ENCODE results near the gene SLU7.

Gene SLU7

DNA sequence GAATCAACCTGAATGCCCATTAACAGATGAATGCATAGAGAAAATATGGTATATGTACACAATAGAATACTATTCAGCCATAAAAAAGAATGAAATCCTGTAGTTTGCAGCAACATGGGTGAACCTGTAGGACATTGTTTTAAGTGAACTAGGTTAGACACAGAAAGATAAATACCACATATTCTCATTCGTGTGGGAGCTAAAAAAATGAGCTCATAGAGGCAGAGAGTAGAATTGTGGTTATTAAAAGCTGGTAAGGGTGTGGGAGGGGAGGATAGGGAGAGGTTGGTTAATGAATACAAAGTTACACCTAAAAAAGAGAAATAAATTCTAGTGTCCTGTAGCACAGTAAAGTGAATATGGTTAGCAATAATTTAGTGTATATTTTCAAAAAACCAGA, 26.3 kb upstream of the SLU7 start:
- H2AFZ ChIP-seq (ENCODE audit: low read length): no peak overlapping the region
- H3K79me1 ChIP-seq (ENCODE audit: low read depth, low read length): no peaks in the 10 kb centered on the region
- H3K14ac ChIP-seq (ENCODE audit: low read length): no peak overlapping the region
- no peak overlapping the region for H3K4me3 ChIP-seq (ENCODE audit: low read length in 2 of 2)
- no peak overlapping the region for H4K91ac ChIP-seq (ENCODE audit: low read depth, low read length, poor library complexity)
- no peak overlapping the region for H3K23ac ChIP-seq (ENCODE audit: low read depth, low read length, poor library complexity)
- H3K27me3 ChIP-seq (ENCODE audit: control insufficient read depth in 3 of 3, insufficient read depth in 3 of 3, low read depth in 1 of 3, low read length in 3 of 3): no peaks in the 10 kb centered on the region
- no peak overlapping the region for H2BK5ac ChIP-seq (ENCODE audit: low read length)
- H2AK5ac ChIP-seq (ENCODE audit: low read depth, low read length): no peak overlapping the region
- peaks cover 4 to 5% of the 10 kb centered on the region in 2 donors for H3K4me1 ChIP-seq (ENCODE audit: control insufficient read depth in 2 of 2, insufficient read depth in 1 of 2, low read depth in 1 of 2, low read length in 2 of 2)
- H3K4me2 ChIP-seq (ENCODE audit: insufficient read depth, low read length, poor library complexity, severe bottlenecking): no peak overlapping the region
- H2BK15ac ChIP-seq (ENCODE audit: low read length): no peak overlapping the region
- H3K27ac ChIP-seq (replicated peaks; ENCODE audit: low read length): no peak overlapping the region
- H3K36me3 ChIP-seq (replicated peaks in 1 of 2; ENCODE audit: control insufficient read depth in 2 of 2, insufficient read depth in 2 of 2, low read length in 2 of 2): no peaks in the 10 kb centered on the region
- H4K8ac ChIP-seq (ENCODE audit: low read depth, low read length): no peak overlapping the region
- H3K18ac ChIP-seq (ENCODE audit: low read length): no peak overlapping the region
- no peak for DNase-seq (ENCODE audit: low spot score)
- H2BK12ac ChIP-seq (ENCODE audit: low read length): no peak overlapping the region
- no CpG with 5 or more reads among the region's 1 CpG for WGBS, 2 donors (ENCODE audit: extremely low coverage in 2 of 2, insufficient read length in 2 of 2, insufficient replicate concordance in 1 of 2)
- no peaks in the 10 kb centered on the region for H3K9me3 ChIP-seq (replicated peaks in 1 of 2; ENCODE audit: control insufficient read depth in 2 of 2, insufficient read depth in 1 of 2, low read depth in 1 of 2, low read length in 2 of 2)
- no peak overlapping the region for H3K4ac ChIP-seq (ENCODE audit: low read length)
- H2BK120ac ChIP-seq (ENCODE audit: low read depth, low read length): no peak overlapping the region
- H3K9ac ChIP-seq (ENCODE audit: low read depth, low read length, poor library complexity): no peak overlapping the region

- no peak overlapping the region for H2BK12ac ChIP-seq (ENCODE audit: low read length)
- H3K9me3 ChIP-seq (replicated peaks in 1 of 2; ENCODE audit: control insufficient read depth in 2 of 2, insufficient read depth in 1 of 2, low read depth in 1 of 2, low read length in 2 of 2): no peaks in the 10 kb centered on the region
- H4K8ac ChIP-seq (ENCODE audit: low read depth, low read length): no peak overlapping the region
- no peaks in the 10 kb centered on the region for H3K79me1 ChIP-seq (ENCODE audit: low read depth, low read length)
- H3K27ac ChIP-seq (replicated peaks; ENCODE audit: low read length): no peak overlapping the region
- H3K9ac ChIP-seq (ENCODE audit: low read depth, low read length, poor library complexity): no peak overlapping the region
- H3K14ac ChIP-seq (ENCODE audit: low read length): no peak overlapping the region
- no peak overlapping the region for H2BK15ac ChIP-seq (ENCODE audit: low read length)
- no peaks in the 10 kb centered on the region for H3K36me3 ChIP-seq (replicated peaks in 1 of 2; ENCODE audit: control insufficient read depth in 2 of 2, insufficient read depth in 2 of 2, low read length in 2 of 2)
- no peak for DNase-seq (ENCODE audit: low spot score)
- no peak overlapping the region for H2BK120ac ChIP-seq (ENCODE audit: low read depth, low read length)
- H3K27me3 ChIP-seq (ENCODE audit: control insufficient read depth in 3 of 3, insufficient read depth in 3 of 3, low read depth in 1 of 3, low read length in 3 of 3): no peaks in the 10 kb centered on the region
- H2AFZ ChIP-seq (ENCODE audit: low read length): no peak overlapping the region
- H2BK5ac ChIP-seq (ENCODE audit: low read length): no peak overlapping the region
- WGBS, 2 donors (ENCODE audit: extremely low coverage in 2 of 2, insufficient read length in 2 of 2, insufficient replicate concordance in 1 of 2): no CpG with 5 or more reads among the region's 1 CpG
- no peak overlapping the region for H2AK5ac ChIP-seq (ENCODE audit: low read depth, low read length)
- no peak overlapping the region for H3K4me3 ChIP-seq (ENCODE audit: low read length in 2 of 2)
- peaks cover 4 to 5% of the 10 kb centered on the region in 2 donors for H3K4me1 ChIP-seq (ENCODE audit: control insufficient read depth in 2 of 2, insufficient read depth in 1 of 2, low read depth in 1 of 2, low read length in 2 of 2)
- no peak overlapping the region for H3K4ac ChIP-seq (ENCODE audit: low read length)
- no peak overlapping the region for H4K91ac ChIP-seq (ENCODE audit: low read depth, low read length, poor library complexity)
- H3K4me2 ChIP-seq (ENCODE audit: insufficient read depth, low read length, poor library complexity, severe bottlenecking): no peak overlapping the region
- H3K23ac ChIP-seq (ENCODE audit: low read depth, low read length, poor library complexity): no peak overlapping the region
- H3K18ac ChIP-seq (ENCODE audit: low read length): no peak overlapping the region
Measured at GRCh38 chr5:160444407-160444806, 25.5 kb upstream of the SLU7 start.

DNA sequence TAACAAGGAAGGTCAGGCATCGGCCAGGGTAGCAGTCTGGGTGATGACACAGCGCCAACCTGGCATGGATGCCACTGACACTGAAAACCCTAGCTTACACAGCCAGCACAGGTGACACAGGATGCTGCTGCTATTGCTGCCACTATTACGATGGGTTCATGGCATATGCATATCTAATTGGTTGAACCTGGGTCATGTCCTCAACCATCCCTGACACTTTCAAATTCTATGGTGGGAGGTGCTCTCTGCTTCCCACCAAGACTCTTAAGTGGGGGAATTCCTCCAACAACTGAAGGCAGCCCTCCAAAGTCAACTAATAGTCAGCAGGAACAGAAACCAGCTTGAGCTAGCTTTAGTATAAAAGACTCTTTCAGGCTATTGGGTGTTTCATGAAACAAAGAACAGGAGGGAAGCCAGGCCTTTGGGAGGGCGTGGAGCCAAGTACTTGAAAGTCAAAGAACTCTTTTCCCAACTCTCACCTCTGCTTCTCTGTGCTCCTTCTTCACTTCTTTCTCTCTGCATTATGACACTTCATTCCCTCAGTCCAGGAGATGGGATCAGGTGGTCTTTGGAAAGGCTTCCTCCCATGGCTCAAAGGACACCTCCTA, 24.0 kb upstream of the SLU7 start:
- Histone ChIP-seq H3K4me3 (ENCODE audit: low read length in 2 of 2) (no peak overlapping the region), H3K79me1 (ENCODE audit: low read depth, low read length) (no peaks in the 10 kb centered on the region), H3K18ac (ENCODE audit: low read length) (no peak overlapping the region), H3K23ac (ENCODE audit: low read depth, low read length, poor library complexity) (no peak overlapping the region), H2BK12ac (ENCODE audit: low read length) (no peak overlapping the region), H3K27ac (replicated peaks; ENCODE audit: low read length) (no peak overlapping the region), H2AK5ac (ENCODE audit: low read depth, low read length) (no peak overlapping the region), H3K4me2 (ENCODE audit: insufficient read depth, low read length, poor library complexity, severe bottlenecking) (no peak overlapping the region), H2BK5ac (ENCODE audit: low read length) (no peak overlapping the region), H2BK120ac (ENCODE audit: low read depth, low read length) (no peak overlapping the region), H3K4me1 (ENCODE audit: control insufficient read depth in 2 of 2, insufficient read depth in 1 of 2, low read depth in 1 of 2, low read length in 2 of 2) (peaks cover 5 to 6% of the 10 kb centered on the region in 2 donors), H3K9ac (ENCODE audit: low read depth, low read length, poor library complexity) (no peak overlapping the region), H3K9me3 (replicated peaks in 1 of 2; ENCODE audit: control insufficient read depth in 2 of 2, insufficient read depth in 1 of 2, low read depth in 1 of 2, low read length in 2 of 2) (no peaks in the 10 kb centered on the region), H2BK15ac (ENCODE audit: low read length) (no peak overlapping the region), H3K4ac (ENCODE audit: low read length) (no peak overlapping the region), H3K36me3 (replicated peaks in 1 of 2; ENCODE audit: control insufficient read depth in 2 of 2, insufficient read depth in 2 of 2, low read length in 2 of 2) (no peaks in the 10 kb centered on the region), H4K91ac (ENCODE audit: low read depth, low read length, poor library complexity) (no peak overlapping the region), H4K8ac (ENCODE audit: low read depth, low read length) (no peak overlapping the region), H2AFZ (ENCODE audit: low read length) (peak overlapping the region; percentile 70), H3K27me3 (ENCODE audit: control insufficient read depth in 3 of 3, insufficient read depth in 3 of 3, low read depth in 1 of 3, low read length in 3 of 3) (no peaks in the 10 kb centered on the region), H3K14ac (ENCODE audit: low read length) (no peak overlapping the region)
- DNase-seq (ENCODE audit: low spot score): no peak
- WGBS, 2 donors (ENCODE audit: extremely low coverage in 2 of 2, insufficient read length in 2 of 2, insufficient replicate concordance in 1 of 2): no CpG with 5 or more reads among the region's 4 CpGs

DNA sequence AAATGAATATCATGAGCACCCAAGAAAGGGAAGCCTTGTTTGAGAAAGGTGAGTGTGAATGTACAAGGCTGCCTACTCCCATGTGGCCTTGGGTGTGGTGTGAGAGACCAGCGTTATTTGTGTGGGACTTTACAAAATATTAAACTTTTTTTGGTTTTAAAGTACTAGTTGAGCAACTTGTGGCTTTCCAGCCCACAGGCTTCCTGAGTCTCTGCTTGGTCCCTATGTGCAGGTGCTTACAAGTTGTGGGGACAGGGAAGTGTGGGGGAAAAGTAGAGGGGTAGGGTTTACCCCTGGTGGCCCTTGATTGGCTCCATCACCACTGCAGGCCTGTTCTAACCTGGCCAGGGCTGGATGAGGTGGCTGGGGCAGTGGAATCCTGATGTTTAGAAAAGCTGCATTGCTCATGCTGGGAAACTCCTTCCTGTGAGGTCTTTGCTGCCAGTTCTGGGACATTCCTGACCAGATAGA, 22.5 kb upstream of the SLU7 start:
- Histone ChIP-seq H3K27me3 (ENCODE audit: control insufficient read depth in 3 of 3, insufficient read depth in 3 of 3, low read depth in 1 of 3, low read length in 3 of 3) (no peaks in the 10 kb centered on the region), H3K9me3 (replicated peaks in 1 of 2; ENCODE audit: control insufficient read depth in 2 of 2, insufficient read depth in 1 of 2, low read depth in 1 of 2, low read length in 2 of 2) (no peaks in the 10 kb centered on the region), H3K14ac (ENCODE audit: low read length) (no peak overlapping the region), H3K27ac (replicated peaks; ENCODE audit: low read length) (no peak overlapping the region), H3K4me1 (ENCODE audit: control insufficient read depth in 2 of 2, insufficient read depth in 1 of 2, low read depth in 1 of 2, low read length in 2 of 2) (peaks cover 5 to 6% of the 10 kb centered on the region in 2 donors), H3K79me1 (ENCODE audit: low read depth, low read length) (no peaks in the 10 kb centered on the region), H3K36me3 (replicated peaks in 1 of 2; ENCODE audit: control insufficient read depth in 2 of 2, insufficient read depth in 2 of 2, low read length in 2 of 2) (no peaks in the 10 kb centered on the region), H2BK120ac (ENCODE audit: low read depth, low read length) (no peak overlapping the region), H2AFZ (ENCODE audit: low read length) (no peak overlapping the region), H4K91ac (ENCODE audit: low read depth, low read length, poor library complexity) (no peak overlapping the region), H2BK5ac (ENCODE audit: low read length) (no peak overlapping the region), H3K9ac (ENCODE audit: low read depth, low read length, poor library complexity) (no peak overlapping the region), H2BK15ac (ENCODE audit: low read length) (no peak overlapping the region), H3K18ac (ENCODE audit: low read length) (peak overlapping the region; percentile 9), H3K4me3 (ENCODE audit: low read length in 2 of 2) (no peak overlapping the region), H2BK12ac (ENCODE audit: low read length) (no peak overlapping the region), H2AK5ac (ENCODE audit: low read depth, low read length) (no peak overlapping the region), H3K4me2 (ENCODE audit: insufficient read depth, low read length, poor library complexity, severe bottlenecking) (no peak overlapping the region), H3K23ac (ENCODE audit: low read depth, low read length, poor library complexity) (no peak overlapping the region), H3K4ac (ENCODE audit: low read length) (no peak overlapping the region), H4K8ac (ENCODE audit: low read depth, low read length) (no peak overlapping the region)
- no CpG with 5 or more reads among the region's 1 CpG for WGBS, 2 donors (ENCODE audit: extremely low coverage in 2 of 2, insufficient read length in 2 of 2, insufficient replicate concordance in 1 of 2)
- DNase-seq (ENCODE audit: low spot score): no peak
